ENCODE measurements around the gene FBXO44.

Gene FBXO44

DNA sequence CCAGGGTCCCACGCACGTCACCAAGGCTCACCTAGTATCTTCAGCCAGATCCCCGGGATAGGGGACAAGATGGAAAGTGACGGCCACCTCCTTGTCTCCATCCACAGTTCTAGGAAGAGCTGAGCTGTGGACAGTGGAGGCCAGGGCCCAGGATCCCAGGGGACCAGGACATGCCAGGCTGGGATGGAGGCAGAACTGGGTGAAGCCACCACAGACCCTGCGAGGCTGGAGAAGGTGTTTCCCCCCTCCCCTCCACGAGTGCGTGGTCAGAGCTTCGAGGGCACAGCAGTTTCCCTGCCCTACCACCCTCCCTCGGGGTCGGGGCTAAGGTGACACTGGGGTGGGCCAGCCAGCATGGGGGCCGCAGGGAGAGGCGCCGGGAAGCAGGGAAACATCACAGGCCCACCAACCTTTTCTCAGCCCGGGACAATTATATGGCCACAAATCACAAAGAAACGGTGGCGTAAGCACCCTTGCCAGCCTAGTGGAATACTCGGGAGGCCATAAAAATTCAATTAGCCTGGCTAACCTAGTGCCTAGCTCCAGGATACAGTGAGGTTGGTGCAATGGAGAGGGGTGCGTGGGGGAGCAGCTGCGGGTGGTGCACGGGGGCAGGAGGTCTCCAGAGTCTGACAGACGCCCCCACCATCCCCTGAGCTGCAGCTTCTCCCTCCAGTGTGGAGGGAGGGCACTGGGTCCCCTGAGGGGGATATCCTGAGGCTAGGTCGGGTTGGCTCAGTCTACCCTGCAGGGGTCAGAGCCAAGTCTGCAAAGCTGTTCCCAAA is 50.2 kb downstream of the FBXO44 start:
- in situ Hi-C loops (cut with HindIII; ENCODE audit: low sequenced_read_pairs), result no loop called here

DNA sequence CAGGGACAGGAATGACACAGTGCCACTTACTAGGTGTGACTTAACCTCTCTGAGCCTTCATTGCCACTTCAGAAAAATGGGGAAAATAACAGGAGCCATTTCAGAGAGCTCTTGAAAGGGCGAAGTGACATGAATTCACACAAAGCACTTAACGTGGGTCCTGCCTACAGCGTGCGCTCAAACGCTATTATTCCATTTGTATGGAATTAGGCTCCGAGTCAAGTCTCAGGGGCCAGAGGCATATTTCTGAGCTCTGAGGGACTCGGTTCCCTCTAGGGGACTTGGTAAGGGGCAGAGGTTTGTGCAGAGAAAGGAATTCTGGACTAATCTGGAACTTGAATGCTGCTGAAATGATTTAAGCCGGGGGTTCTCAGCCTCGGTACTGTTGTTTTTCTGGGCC is 50.9 kb downstream of the FBXO44 start:
- in situ Hi-C loops (cut with HindIII; ENCODE audit: low sequenced_read_pairs), result no loop called here

DNA sequence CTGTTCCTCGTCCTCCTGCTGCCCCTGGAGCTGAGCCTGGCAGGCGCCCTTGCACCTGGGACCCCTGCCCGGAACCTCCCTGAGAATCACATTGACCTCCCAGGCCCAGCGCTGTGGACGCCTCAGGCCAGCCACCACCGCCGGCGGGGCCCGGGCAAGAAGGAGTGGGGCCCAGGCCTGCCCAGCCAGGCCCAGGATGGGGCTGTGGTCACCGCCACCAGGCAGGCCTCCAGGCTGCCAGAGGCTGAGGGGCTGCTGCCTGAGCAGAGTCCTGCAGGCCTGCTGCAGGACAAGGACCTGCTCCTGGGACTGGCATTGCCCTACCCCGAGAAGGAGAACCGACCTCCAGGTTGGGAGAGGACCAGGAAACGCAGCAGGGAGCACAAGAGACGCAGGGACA is 51.6 kb downstream of the FBXO44 start:
- in situ Hi-C loops (cut with HindIII; ENCODE audit: low sequenced_read_pairs), result no loop called here

DNA sequence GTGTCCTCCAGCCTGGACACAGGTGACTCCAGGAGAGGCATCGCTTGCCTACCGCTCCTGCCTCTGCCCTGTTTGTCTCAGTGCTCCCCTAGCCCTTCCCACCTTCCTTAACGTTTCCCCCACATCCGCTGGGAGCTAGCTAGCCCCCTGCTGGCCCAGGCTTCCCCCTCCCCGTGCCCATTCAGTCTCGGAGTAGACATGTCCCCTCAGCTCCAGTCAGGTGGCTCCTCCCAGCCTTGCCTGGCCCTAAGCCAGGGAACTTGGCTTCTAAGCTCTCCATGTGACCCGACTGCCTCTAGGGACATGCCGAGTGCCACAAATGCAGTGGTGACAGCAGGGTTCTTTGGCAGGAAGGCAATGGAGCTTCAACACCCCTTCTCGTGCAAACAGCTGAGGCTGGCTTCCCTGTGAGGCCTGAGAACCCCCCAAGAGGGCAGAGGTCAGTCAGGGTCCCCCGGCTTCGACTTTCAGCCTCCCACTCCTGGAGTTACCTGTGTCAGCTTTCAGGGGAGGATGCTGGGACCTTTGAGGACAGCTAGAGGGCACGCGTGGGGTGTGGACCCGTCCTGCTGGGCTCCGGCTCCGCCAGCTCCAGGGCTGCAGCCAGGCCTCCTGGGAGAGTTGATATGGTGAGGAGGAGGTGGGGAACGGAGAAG is 53.1 kb downstream of the FBXO44 start:
- in situ Hi-C loops (cut with HindIII; ENCODE audit: low sequenced_read_pairs), result no loop called here

DNA sequence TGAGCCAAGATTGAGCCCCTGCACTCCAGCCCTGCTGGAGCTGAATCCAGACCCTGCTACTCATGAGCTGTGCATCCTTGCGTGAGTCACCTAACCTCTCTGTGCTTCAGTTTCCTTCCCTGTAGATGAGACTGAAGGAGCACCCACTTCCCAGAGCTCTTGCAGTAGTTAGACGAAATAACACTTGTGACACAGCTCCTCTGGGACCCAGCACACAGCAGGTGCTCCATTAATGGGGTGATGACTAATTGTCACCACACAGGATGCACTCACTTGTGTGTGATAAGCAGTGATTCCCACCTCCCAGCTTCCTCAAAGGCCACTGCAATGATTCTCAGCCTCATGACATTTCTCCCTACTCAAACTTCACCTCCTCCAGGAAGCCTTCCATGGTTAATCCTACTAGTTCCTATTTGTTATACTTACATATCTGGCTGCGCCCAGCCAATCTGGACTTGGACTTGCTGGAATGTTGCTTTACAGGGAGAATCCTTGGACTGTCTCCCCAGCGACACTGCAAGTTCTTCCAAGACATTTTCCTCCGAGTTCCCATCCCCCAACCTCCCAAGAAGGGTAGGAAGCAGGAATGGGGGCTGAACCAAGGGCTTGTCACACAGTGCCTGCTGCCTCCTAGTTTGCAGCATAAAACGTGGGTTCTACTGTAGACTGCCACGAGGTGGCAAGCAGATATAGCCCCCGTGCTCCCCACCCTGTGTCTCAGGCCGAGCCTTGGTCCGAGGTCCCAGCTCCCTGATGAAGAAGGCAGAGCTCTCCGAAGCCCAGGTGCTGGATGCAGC is 54.1 kb downstream of the FBXO44 start:
- in situ Hi-C loops (cut with HindIII; ENCODE audit: low sequenced_read_pairs), result no loop called here

DNA sequence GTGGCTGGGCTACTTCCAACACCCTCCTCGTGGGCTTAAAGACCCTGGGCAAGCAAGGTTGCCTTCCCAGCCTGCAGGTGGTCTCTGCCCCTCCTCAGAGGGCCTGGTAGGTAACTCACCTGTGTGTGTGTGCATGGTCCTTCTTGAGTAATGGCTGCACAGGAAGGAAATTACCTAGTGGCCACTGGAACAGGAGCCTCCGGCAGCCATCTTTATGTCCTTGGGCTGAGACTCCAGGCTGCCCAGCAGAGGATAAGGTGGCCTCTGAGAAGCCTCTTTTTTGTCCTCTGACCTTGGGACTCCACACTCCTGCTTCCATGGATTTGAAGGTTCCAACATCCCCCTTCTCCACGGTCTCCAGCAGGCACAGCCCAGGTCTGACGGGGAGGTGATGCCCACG is 56.8 kb downstream of the FBXO44 start:
- in situ Hi-C loops (cut with HindIII; ENCODE audit: low sequenced_read_pairs), result loop anchor here (10.0 kb wide), 1 partner anchor 47 kb away; the partner anchor contains the start of gene FBXO6

DNA sequence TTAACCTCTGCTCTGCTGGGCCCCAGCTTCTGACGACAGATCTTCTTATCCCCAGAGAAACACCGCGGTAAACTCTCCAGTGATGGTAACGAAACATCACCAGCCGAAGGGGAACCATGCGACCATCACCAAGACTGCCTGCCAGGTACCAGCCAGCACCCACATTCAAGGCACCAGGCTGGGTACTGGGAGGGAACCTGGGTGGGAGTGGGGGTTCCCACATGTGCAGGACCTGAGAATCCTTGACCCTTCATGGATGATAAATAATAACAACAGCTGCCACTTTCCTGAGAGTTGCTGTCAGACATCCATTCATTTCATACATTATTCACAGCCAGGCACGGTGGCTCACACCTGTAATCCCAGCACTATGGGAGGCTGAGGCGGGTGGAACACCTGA is 57.6 kb downstream of the FBXO44 start:
- in situ Hi-C loops (cut with HindIII; ENCODE audit: low sequenced_read_pairs), result loop anchor here (10.0 kb wide), 1 partner anchor 47 kb away; the partner anchor contains the start of gene FBXO6

Measured in DLD1 (cell line).